HepG2 (cell line): ENCODE data around the gene DYDC2. TPM values are rescaled to one million over a fixed set of nuclear protein-coding genes. Genes with fewer than 3 reads are reported as not detected.

Experiments
- AFF4 ChIP-seq: sonication (generic); formaldehyde crosslinking; IDR thresholded peaks from 2 replicates; pipeline ENCODE4 v1.4.0; 2020; ENCODE audit warnings: missing genetic modification reagents
- AHR ChIP-seq: IDR thresholded peaks from 2 replicates; pipeline ENCODE4 v1.6.1; 2018; ENCODE audit warnings: missing genetic modification reagents, missing compliant biosample characterization
- JUN ChIP-seq: sonication (generic); formaldehyde crosslinking; IDR thresholded peaks from 2 replicates; pipeline ENCODE4 v1.4.0; 2020; ENCODE audit warnings: mild to moderate bottlenecking, missing genetic modification reagents
- MAZ ChIP-seq, 2 experiments: sonication (generic) in 1 of 2; formaldehyde crosslinking in 1 of 2; IDR thresholded peaks; 2 replicates each; pipeline versions ENCODE4 v1.5.0 to v1.6.1; 2012 to 2020; ENCODE audit warnings: low read depth in 2 of 2, mild to moderate bottlenecking in 2 of 2, borderline replicate concordance in 1 of 2, improper control_type of control experiment in 1 of 2, low read length in 1 of 2, missing genetic modification reagents in 1 of 2, moderate library complexity in 1 of 2
- NFKB2 ChIP-seq: sonication (generic); formaldehyde crosslinking; IDR thresholded peaks from 2 replicates; pipeline ENCODE4 v1.4.0; 2020; ENCODE audit warnings: missing genetic modification reagents, borderline replicate concordance
- REPIN1 ChIP-seq: sonication (generic); formaldehyde crosslinking; IDR thresholded peaks from 2 replicates; pipeline ENCODE4 v1.8.0; 2022; ENCODE audit warnings: missing genetic modification reagents, low read depth, mild to moderate bottlenecking, borderline replicate concordance
- SNRNP70 ChIP-seq: fragments of 200-400 bp; formaldehyde crosslinking; IDR thresholded peaks from 2 replicates; pipeline ENCODE4 v1.6.1; 2017; ENCODE audit warnings: mild to moderate bottlenecking, low read depth, low read length, moderate library complexity
- TOE1 ChIP-seq: sonication (generic); formaldehyde crosslinking; IDR thresholded peaks from 2 replicates; pipeline ENCODE4 v1.4.0; 2020; ENCODE audit warnings: mild to moderate bottlenecking, missing genetic modification reagents
- ZC3H13 ChIP-seq: sonication (generic); formaldehyde crosslinking; IDR thresholded peaks from 2 replicates; pipeline ENCODE4 v1.8.1; 2023; ENCODE audit warnings: mild to moderate bottlenecking, missing genetic modification reagents, moderate library complexity
- ZC3H4 ChIP-seq: sonication (generic); formaldehyde crosslinking; IDR thresholded peaks from 2 replicates; pipeline ENCODE4 v1.4.0; 2020; ENCODE audit warnings: missing genetic modification reagents, borderline replicate concordance
- ZNF281 ChIP-seq: sonication (generic); formaldehyde crosslinking; IDR thresholded peaks from 2 replicates; pipeline ENCODE4 v1.4.0; 2020; ENCODE audit warnings: missing genetic modification reagents, borderline replicate concordance
- ZNF580 ChIP-seq: IDR thresholded peaks from 2 replicates; pipeline ENCODE4 v1.6.1; 2016; ENCODE audit warnings: low read depth, borderline replicate concordance
- polyA plus RNA-seq, 8 experiments: library from polyadenylated mRNA; depleted of rRNA in 3 of 8; stranded (reverse) in 7 of 8; unstranded in 1 of 8; fragments of >200 nt; fragmentation: Illumina TruSeq in 4 of 8; extraction: Trizol in 4 of 8; gene quantifications; 2 replicates each; pipeline versions ENCODE4 v1.2.1 to v1.2.3, GENCODE V29; 2011 to 2016; ENCODE audit warnings: low read depth in 4 of 8, missing spikeins in 1 of 8, mixed read lengths in 1 of 8; ENCODE audit not compliant: insufficient read depth in 1 of 8
- total RNA-seq, 5 experiments: library from RNA; depleted of rRNA; stranded (reverse); fragments of >200 nt; fragmentation: Illumina TruSeq; extraction: Trizol; gene quantifications; 2 replicates each; pipeline ENCODE4 v1.2.3, GENCODE V29; 2016; ENCODE audit warnings: low read depth in 1 of 5
- TF ChIP-seq, protein P1 (sequence below): sonication (generic); formaldehyde crosslinking; IDR thresholded peaks from 2 replicates; pipeline ENCODE4 v1.4.0; 2020; ENCODE audit warnings: missing genetic modification reagents, borderline replicate concordance
- TF ChIP-seq, protein P2 (sequence below): sonication (generic); formaldehyde crosslinking; IDR thresholded peaks from 2 replicates; pipeline ENCODE4 v1.5.0; 2020; ENCODE audit warnings: mild to moderate bottlenecking, missing genetic modification reagents, moderate library complexity

The DYDC2 gene
- total and polyA plus RNA-seq, 2 of the 13 experiments (the other 11 are each of a cell fraction or from before 2014, with no cell fraction given) = 0.98 to 2.3 TPM

DNA sequence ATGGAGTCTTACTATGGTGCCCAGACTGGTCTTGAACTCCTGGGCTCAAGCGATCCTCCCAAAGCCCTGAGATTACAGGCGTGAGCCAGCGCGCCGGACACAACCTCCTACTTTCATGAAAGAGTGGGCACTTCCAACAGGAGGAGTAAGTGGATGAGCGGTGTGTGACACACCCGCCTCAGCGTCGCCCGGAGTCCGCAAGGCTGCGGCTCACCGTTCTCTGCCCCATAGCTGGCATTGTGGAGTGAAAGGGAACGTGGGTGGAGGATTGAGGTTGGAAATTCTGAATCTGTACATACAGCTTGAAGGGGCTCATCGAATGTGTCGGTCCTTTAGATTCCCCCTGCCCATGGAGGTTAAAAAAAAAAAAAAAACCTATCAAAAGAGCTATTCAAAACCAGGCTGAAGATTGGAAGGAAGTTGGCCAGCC, 51.2 kb downstream of the DYDC2 start (continued):
- no peak for TF ChIP-seq AFF4
- TF ChIP-seq MAZ (IDR thresholded peaks at IDR 0.05; ENCODE audit: borderline replicate concordance, low read depth, low read length) = no peak
- no peak for TF ChIP-seq MAZ (CRISPR knock-in tag; IDR thresholded peaks at IDR 0.05; ENCODE audit: low read depth)
- no peak for TF ChIP-seq REPIN1 (CRISPR knock-in tag)
- no peak for TF ChIP-seq ZC3H13 (CRISPR knock-in tag)
- TF ChIP-seq ZC3H4 (CRISPR knock-in tag) = peak; percentile 18; the same call in 1 of the 2 replicates
- TF ChIP-seq TOE1 (CRISPR knock-in tag) = no peak
- TF ChIP-seq NFKB2 = no peak
- TF ChIP-seq, protein P1, sequence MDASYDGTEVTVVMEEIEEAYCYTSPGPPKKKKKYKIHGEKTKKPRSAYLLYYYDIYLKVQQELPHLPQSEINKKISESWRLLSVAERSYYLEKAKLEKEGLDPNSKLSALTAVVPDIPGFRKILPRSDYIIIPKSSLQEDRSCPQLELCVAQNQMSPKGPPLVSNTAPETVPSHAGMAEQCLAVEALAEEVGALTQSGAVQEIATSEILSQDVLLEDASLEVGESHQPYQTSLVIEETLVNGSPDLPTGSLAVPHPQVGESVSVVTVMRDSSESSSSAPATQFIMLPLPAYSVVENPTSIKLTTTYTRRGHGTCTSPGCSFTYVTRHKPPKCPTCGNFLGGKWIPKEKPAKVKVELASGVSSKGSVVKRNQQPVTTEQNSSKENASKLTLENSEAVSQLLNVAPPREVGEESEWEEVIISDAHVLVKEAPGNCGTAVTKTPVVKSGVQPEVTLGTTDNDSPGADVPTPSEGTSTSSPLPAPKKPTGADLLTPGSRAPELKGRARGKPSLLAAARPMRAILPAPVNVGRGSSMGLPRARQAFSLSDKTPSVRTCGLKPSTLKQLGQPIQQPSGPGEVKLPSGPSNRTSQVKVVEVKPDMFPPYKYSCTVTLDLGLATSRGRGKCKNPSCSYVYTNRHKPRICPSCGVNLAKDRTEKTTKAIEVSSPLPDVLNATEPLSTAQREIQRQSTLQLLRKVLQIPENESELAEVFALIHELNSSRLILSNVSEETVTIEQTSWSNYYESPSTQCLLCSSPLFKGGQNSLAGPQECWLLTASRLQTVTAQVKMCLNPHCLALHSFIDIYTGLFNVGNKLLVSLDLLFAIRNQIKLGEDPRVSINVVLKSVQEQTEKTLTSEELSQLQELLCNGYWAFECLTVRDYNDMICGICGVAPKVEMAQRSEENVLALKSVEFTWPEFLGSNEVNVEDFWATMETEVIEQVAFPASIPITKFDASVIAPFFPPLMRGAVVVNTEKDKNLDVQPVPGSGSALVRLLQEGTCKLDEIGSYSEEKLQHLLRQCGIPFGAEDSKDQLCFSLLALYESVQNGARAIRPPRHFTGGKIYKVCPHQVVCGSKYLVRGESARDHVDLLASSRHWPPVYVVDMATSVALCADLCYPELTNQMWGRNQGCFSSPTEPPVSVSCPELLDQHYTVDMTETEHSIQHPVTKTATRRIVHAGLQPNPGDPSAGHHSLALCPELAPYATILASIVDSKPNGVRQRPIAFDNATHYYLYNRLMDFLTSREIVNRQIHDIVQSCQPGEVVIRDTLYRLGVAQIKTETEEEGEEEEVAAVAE (CRISPR knock-in tag) = no peak
- TF ChIP-seq JUN (CRISPR knock-in tag) = no peak; the same call in 1 of the 2 replicates
- TF ChIP-seq, protein P2, sequence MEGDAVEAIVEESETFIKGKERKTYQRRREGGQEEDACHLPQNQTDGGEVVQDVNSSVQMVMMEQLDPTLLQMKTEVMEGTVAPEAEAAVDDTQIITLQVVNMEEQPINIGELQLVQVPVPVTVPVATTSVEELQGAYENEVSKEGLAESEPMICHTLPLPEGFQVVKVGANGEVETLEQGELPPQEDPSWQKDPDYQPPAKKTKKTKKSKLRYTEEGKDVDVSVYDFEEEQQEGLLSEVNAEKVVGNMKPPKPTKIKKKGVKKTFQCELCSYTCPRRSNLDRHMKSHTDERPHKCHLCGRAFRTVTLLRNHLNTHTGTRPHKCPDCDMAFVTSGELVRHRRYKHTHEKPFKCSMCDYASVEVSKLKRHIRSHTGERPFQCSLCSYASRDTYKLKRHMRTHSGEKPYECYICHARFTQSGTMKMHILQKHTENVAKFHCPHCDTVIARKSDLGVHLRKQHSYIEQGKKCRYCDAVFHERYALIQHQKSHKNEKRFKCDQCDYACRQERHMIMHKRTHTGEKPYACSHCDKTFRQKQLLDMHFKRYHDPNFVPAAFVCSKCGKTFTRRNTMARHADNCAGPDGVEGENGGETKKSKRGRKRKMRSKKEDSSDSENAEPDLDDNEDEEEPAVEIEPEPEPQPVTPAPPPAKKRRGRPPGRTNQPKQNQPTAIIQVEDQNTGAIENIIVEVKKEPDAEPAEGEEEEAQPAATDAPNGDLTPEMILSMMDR = no peak
- no peak for TF ChIP-seq ZNF281 (CRISPR knock-in tag)
- no peak for TF ChIP-seq SNRNP70
- TF ChIP-seq ZNF580 (CRISPR knock-in tag) = no peak
- TF ChIP-seq AHR = no peak
